ENCODE measurements around the gene CTSZ.

CTSZ gene

DNA sequence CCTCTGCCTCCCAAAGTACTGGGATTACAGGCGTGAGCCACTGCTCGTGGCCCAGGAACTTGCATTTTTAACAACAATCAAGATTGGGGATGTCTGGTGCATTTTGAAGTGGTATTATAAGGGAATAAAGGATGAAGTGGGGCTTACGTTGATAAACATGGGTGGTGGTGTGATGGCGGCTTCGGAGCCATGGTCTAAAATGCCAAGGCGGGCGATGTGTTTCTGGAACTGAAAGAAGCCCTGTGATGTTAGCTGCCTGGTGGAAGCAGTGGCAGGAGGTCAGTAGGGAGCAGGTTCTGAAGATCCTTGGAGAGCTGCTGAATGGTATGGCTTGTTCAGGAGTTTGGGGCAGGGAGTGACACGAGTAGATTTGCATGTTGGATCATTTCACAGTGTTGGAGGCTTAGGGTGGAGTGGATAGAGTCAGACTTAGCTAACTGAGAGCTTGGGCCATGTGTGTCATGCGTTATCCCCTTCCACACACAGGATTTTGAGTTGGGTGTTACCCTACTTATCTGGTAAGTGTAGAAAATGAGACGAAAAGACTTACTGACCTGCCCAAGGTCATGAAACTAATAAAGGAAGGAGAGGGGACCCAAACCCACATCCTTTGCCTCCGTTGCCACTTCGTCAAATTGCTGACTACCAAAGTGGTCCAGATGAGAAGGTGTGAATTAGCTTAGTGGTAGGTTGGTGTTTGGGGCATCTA lies 24.5 kb downstream of the CTSZ start:
- H3K27ac ChIP-seq = peak overlapping the region; percentile 76; the same call in 1 of the 2 replicates
- TF ChIP-seq CTCF (IDR thresholded peaks at IDR 0.05) (no peak), ZFX (IDR thresholded peaks at IDR 0.05; ENCODE audit: borderline replicate concordance) (no peak)

GRCh38 chr20:58981628-58982364 lies 25.3 kb downstream of the CTSZ start:
- peak overlapping the region; percentile 76 for H3K27ac ChIP-seq
- TF ChIP-seq CTCF (IDR thresholded peaks at IDR 0.05) (no peak), ZFX (IDR thresholded peaks at IDR 0.05; ENCODE audit: borderline replicate concordance) (no peak)

- no peak for TF ChIP-seq CTCF (IDR thresholded peaks at IDR 0.05)
- no peak for TF ChIP-seq ZFX (IDR thresholded peaks at IDR 0.05; ENCODE audit: borderline replicate concordance)
- H3K27ac ChIP-seq = peak within 1 kb of the TSS; percentile 76
These were observed 26.1 kb downstream of the CTSZ start, which contains the start of gene NELFCD for GRCh38 chr20:58980711-58981627. Gene NELFCD (plus strand): TSS chr20:58981256. CDS start chr20:58981310, 54 bp downstream.

GRCh38 chr20:58978351-58979190 lies 28.5 kb downstream of the CTSZ start:
- H3K27ac ChIP-seq = no peak overlapping the region

DNA sequence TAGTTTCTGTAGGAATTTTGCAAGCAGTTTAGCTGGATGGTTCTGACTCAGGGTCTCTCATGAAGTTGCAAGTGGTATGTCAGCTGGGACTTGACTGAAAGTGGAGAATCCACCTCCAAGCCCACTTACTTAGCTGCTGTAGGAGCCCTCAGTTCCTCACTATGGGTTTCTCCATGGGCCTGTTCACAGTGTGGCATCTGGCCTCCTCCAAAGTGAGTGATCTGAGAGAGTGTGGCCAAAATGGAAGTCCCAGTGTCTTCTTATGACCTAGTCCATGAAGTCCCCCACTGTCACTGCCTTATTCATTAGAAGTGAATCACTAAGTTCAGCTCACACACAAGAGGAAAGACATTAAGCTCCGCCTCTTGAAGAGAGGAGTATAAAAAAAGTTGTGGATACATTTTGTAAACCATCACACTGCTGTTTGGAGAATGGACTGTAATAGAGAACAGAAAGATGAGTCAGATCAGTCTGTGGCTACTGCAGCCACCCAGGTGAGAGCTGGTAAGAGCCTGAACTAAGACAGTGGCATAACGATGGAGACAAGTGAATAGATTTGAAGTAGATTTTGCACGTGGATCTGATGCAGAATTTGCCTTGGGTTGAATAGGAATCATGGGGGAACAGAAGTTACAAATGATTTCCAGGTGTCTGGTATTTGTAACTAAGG lies 30.9 kb downstream of the CTSZ start:
- TF ChIP-seq CTCF (IDR thresholded peaks at IDR 0.05) = no peak
- TF ChIP-seq ZFX (IDR thresholded peaks at IDR 0.05; ENCODE audit: borderline replicate concordance) = no peak
- H3K27ac ChIP-seq = no peak overlapping the region

More at GRCh38 chr20:58978351-58979190, 28.5 kb downstream of the CTSZ start:
- TF ChIP-seq ZFX (IDR thresholded peaks at IDR 0.05; ENCODE audit: borderline replicate concordance) (no peak), CTCF (IDR thresholded peaks at IDR 0.05) (no peak)

DNA sequence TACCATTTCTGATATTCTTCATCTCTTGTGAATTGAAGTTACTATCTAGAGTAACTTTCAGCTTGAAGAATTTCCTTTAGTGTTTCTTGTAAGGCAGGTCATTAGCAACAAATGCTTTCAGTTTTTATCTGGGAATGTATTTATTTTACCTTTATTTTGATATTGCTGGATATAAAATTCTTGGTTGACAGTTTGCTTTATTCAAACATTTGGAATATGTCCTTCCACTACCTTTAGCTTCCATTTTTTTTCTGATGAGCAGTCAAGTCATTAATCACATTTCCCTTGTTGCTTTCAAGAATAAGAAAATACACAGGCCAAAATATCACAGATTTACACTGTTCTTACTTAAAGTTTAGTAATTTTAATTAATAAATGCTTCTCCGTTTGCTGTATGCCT lies 31.7 kb downstream of the CTSZ start:
- TF ChIP-seq CTCF (IDR thresholded peaks at IDR 0.05) (no peak), ZFX (IDR thresholded peaks at IDR 0.05; ENCODE audit: borderline replicate concordance) (no peak)
- no peak overlapping the region for H3K27ac ChIP-seq
